Effector CD8-positive, alpha-beta T cell (primary cell): ENCODE results near the gene CD86.
"Not testable (repeated sequence)": the region's sequence is repeated elsewhere in the genome, so short reads cannot be mapped to it uniquely, and the experiment has no call there.

ENCODE experiments used
- DNase-seq: peaks from one replicate; lab custom pipeline; 2025; lab: John Stamatoyannopoulos, UW

Gene CD86

DNA sequence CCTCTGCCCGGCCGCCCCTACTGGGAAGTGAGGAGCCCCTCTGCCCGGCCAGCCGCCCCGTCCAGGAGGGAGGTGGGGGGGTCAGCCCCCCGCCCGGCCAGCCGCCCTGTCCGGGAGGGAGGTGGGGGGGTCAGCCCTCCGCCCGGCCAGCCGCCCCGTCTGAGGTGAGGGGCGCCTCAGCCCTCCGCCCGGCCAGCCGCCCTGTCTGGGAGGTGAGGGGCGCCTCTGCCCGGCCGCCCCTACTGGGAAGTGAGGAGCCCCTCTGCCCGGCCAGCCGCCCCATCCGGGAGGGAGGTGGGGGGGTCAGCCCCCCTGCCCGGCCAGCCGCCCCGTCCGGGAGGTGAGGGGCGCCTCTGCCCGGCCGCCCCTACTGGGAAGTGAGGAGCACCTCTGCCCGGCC is 109.8 kb downstream of the CD86 start:
- DNase-seq = not testable (repeated sequence)

DNA sequence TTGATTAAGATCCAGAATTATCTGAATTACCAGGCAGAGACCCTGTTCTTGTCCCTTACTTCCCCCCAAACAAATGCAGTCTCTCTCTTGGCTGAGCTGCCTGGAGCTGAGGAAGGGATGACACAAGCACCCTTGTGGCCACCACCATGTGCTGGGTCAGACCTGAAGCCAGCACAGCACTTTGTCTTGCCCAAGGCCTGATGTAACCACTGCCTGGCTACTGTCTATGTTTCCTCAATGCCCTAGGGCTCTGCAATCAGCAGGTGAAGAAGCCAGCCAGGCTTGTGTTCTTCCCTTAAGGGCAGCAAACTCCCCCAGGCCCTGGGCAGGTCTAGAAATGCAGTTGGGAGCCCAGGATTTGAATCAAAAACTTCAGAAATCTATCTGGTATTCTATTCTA is 112.5 kb downstream of the CD86 start:
- DNase-seq = no peak

DNA sequence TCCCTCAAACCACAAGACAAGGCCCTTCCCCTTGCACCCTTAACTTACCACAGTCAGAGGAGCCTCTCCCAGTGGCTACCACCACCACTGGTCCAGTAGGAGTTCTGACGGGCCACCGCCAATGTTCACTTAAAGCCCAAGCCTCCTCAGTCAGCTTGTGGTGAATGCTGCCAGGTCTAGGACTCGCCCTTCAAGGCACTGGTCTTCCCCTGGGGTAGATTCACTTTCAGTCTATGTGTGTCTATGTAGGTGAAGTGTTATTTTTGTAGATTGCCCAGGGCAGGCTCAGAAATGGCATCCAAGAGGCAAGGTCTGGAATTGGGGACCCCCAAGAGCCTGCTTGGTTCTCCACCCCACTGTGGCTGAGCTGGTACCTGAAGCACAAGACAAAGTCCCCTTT is 112.9 kb downstream of the CD86 start:
- no peak for DNase-seq

GRCh38 chr3:122169911-122170310 is 114.7 kb downstream of the CD86 start:
- DNase-seq = no peak
